ENCODE measurements around the gene SPI1. TPM values are rescaled to one million over a fixed set of nuclear protein-coding genes. Genes with fewer than 3 reads are reported as not detected.

SPI1 gene
- total RNA-seq, 1 experiment from 2014 or later, result not detected

DNA sequence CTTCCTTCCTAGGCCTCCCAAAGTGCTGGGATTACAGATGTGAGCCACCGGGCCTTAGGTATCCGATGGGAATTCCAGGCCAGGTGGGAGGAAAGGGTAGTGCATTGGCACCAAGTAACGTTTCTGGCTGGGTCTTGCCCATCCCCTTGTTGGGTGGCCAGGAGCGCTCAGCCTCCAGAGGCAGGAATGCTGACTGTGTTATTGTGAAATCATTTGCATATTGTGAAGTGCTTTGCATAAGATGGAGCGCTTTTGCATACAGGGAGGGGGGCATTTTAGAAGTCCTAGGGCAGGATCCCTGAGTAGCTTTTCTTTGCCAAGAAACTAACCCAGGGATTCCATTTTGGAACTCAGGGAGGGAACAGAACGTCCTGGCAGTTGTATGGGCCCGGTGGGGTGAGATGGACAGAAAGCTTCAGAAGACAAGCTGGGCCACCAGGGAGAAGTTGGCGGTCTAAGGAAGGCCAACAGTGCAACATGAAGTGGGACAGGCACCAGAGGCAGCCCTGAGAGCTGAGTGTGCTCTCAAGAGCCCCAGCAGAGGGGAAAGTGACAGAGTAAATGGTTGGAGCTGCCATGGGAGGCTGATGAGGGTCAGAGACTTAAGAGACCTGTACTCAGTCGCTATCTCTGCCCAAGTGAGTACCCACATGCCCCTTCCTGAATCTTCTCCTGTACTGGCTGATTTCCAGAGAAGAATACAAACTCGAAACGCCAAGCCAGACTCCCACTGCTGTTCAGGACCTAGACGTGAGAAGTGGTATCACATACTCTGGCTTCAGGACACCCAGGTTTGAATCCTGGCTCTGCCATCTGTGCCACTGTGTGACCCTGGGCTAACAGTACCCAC lies 28.8 kb upstream of the SPI1 start:
- no peak overlapping the region for H3K23ac ChIP-seq (ENCODE audit: insufficient read length, low read depth, low read length)
- no peak overlapping the region for H4K5ac ChIP-seq (ENCODE audit: insufficient read length, low read depth, low read length)
- H3K4me1 Mint-ChIP-seq, result peaks cover 15 to 34% of the 10 kb centered on the region in 2 experiments
- no peak overlapping the region for H2BK20ac ChIP-seq (ENCODE audit: low read depth, low read length, poor library complexity, severe bottlenecking)
- H3K4me1 ChIP-seq (ENCODE audit: insufficient read depth, low read length), result 0 out of 2 replicates have a peak, but pooled peaks cover 2% of the 10 kb centered on the region
- H2BK120ac ChIP-seq (ENCODE audit: low read depth, low read length, poor library complexity, severe bottlenecking), result no peak overlapping the region
- no peak overlapping the region for H3K4ac ChIP-seq (ENCODE audit: low read depth, low read length)
- no peak overlapping the region for H3K56ac ChIP-seq (ENCODE audit: insufficient read length, low read depth, low read length)
- WGBS (ENCODE audit: extremely low coverage, insufficient read length, low lambda C conversion rate), result no CpG with 5 or more reads among the region's 12 CpGs
- H3K27ac Mint-ChIP-seq, result peak overlapping the region; percentile 96 to 97 (median 97)
- H3K27ac ChIP-seq (ENCODE audit: insufficient read length, low read depth, low read length), result peak overlapping the region; percentile 1
- H3K79me1 ChIP-seq (ENCODE audit: insufficient read depth, low read depth, low read length, poor library complexity, severe bottlenecking), result no peaks in the 10 kb centered on the region
- no peak overlapping the region for H3K14ac ChIP-seq (ENCODE audit: insufficient read depth, low read length)
- H2AK5ac ChIP-seq (ENCODE audit: insufficient read length, low read length), result no peak overlapping the region
- no peak overlapping the region for H2BK12ac ChIP-seq (ENCODE audit: insufficient read length, low read depth, low read length)
- peaks cover 0 to 2% (median 0%) of the 10 kb centered on the region in 3 experiments; a peak in 2 of 7 replicates for H3K36me3 Mint-ChIP-seq (ENCODE audit: insufficient read depth in 1 of 3, low read depth in 3 of 3)
- no peak overlapping the region for H2BK15ac ChIP-seq (ENCODE audit: low read depth, low read length)
- no peak overlapping the region for H3T11ph ChIP-seq (ENCODE audit: low read length)
- no peaks in the 10 kb centered on the region for H3K27me3 Mint-ChIP-seq (ENCODE audit: low read depth)
- no peak overlapping the region for H3K18ac ChIP-seq (ENCODE audit: insufficient read length, low read depth, low read length)
- no peaks in the 10 kb centered on the region for H3K79me2 ChIP-seq (ENCODE audit: insufficient read depth, low read length)
- no peaks in the 10 kb centered on the region for H3K9me3 ChIP-seq (ENCODE audit: control insufficient read depth, low read depth, low read length)
- TF ChIP-seq, protein P1, sequence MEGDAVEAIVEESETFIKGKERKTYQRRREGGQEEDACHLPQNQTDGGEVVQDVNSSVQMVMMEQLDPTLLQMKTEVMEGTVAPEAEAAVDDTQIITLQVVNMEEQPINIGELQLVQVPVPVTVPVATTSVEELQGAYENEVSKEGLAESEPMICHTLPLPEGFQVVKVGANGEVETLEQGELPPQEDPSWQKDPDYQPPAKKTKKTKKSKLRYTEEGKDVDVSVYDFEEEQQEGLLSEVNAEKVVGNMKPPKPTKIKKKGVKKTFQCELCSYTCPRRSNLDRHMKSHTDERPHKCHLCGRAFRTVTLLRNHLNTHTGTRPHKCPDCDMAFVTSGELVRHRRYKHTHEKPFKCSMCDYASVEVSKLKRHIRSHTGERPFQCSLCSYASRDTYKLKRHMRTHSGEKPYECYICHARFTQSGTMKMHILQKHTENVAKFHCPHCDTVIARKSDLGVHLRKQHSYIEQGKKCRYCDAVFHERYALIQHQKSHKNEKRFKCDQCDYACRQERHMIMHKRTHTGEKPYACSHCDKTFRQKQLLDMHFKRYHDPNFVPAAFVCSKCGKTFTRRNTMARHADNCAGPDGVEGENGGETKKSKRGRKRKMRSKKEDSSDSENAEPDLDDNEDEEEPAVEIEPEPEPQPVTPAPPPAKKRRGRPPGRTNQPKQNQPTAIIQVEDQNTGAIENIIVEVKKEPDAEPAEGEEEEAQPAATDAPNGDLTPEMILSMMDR (conservative IDR thresholded peaks at IDR 0.05), result peak; percentile 43; the same call in 2 of the 3 replicates
- peak overlapping the region; percentile 63 for H3K4me2 ChIP-seq (ENCODE audit: insufficient read depth, insufficient read length, low read length)
- H4K91ac ChIP-seq (ENCODE audit: insufficient read length, low read depth, low read length), result no peak overlapping the region
- peaks cover 15% of the 10 kb centered on the region for H3K23me2 ChIP-seq (ENCODE audit: insufficient read length, low read depth, low read length, poor library complexity, severe bottlenecking)
- no peaks in the 10 kb centered on the region for H3K27me3 ChIP-seq (ENCODE audit: insufficient read depth, low read length)
- H3K9ac ChIP-seq (ENCODE audit: extremely low read depth, insufficient read length, low read length), result peak overlapping the region; percentile 47
- H3K4me3 Mint-ChIP-seq, result peak overlapping the region; percentile 85 to 94
- H4K8ac ChIP-seq (replicated peaks; ENCODE audit: insufficient read length, low read depth, low read length), result no peak overlapping the region
- no peaks in the 10 kb centered on the region for H4K20me1 ChIP-seq (ENCODE audit: control insufficient read depth, insufficient read depth, insufficient read length)
- H2BK5ac ChIP-seq (ENCODE audit: insufficient read length, low read length), result no peak overlapping the region
- H2AFZ ChIP-seq (ENCODE audit: low read length), result no peak overlapping the region
- no peaks in the 10 kb centered on the region; a peak in 1 of 5 replicates for H3K9me3 Mint-ChIP-seq
- DNase-seq, result peak; percentile 61
